COR-L47 (cell line): ENCODE measurements around the gene ELOVL7.
"Not testable (repeated sequence)": the region's sequence is repeated elsewhere in the genome, so short reads cannot be mapped to it uniquely, and the experiment has no call there.

Source experiments
- DNase-seq: peaks from one replicate; lab custom pipeline; 2025; lab: John Stamatoyannopoulos, UW

The ELOVL7 gene

DNA sequence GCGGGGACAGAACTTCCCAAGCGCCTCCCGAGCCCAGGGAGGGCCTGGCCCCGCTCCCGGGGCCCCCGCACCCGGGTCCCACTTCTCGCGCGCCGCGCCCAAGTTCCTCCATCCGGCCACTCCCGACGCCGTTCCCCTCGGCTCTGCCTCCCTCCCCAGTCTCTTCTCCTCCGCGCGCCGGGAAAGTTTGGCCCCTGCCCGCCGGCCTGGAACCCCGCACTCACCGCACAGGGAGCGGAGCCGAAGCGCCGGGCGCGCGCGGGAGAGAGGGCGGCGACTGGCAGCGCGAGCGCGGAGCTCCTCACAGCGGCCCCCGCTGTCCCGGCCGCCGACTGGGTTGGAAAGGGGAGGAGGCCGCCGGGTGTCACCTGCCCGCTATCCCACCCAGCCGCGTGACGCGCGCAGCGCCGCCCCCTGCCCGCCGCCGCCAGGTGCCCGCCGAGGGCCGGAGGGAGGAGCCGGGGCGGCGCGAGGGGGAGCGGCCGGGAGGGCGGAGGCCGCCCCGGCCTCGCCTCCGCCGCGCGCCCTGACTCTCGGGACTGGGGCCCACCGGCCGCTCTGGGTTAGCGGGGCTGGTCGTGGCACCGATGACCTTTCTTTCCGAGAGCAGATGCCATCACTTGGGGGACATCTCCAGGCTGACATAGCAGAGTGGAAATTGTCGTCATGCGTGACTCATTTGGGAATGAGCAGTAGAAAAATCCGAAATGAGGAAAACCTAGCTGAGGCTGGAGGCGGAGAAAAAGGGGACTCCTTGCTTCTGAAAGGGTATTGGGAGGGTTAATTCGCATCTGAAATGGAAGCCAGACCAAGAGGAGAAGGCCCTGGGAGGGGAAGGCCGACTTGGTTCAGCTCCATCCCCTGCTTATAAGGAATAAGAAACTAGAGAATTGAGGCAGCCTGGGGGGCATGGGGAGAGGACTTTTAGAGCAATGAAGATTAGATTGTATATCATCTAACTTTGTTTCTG, at the start of gene ELOVL7:
ELOVL7 (minus strand) TSS at position 334 of the 970 bp plus-strand sequence. CDS start 56,872 bp downstream, outside the sequence.
- peak; percentile 84 for DNase-seq

DNA sequence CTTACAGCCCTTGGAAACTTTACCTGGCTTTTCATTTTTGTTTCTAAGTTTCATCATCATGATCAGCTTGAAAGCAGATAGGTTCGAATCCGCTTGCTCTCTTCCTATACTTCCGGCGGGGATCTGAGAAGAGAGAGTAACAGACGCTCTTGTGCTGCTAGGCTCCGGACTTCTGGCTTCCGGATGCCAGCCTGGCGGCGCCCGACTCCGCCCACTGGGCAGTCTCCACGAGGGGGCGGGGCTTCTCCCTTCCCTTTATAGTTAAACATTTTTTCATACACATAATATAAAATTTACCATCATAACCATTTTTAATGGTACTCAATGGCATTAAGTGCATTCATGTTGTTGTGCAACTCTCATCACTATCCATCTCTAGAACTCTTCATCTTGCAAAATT, 49.5 kb upstream of the ELOVL7 start:
- DNase-seq: no peak

DNA sequence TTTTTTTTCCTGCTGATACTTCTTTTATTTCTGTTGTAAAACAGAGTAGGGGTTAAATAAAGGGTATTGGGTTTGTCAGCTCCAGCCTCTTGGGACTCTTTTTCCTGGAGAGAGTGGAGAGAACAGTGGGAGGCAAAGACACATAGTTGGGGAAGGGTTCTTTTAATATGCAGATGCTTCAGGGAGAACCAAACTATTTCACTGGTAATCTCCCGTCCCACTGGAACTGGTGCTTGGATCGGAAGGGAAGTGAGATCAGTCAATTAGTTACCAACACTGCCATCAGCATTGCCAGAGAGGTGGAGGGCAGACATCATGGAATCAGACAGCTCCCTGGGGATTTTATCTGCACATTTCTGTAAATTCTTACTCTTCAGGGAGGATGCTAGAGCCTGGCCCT, 47.6 kb upstream of the ELOVL7 start:
- DNase-seq: no peak

DNA sequence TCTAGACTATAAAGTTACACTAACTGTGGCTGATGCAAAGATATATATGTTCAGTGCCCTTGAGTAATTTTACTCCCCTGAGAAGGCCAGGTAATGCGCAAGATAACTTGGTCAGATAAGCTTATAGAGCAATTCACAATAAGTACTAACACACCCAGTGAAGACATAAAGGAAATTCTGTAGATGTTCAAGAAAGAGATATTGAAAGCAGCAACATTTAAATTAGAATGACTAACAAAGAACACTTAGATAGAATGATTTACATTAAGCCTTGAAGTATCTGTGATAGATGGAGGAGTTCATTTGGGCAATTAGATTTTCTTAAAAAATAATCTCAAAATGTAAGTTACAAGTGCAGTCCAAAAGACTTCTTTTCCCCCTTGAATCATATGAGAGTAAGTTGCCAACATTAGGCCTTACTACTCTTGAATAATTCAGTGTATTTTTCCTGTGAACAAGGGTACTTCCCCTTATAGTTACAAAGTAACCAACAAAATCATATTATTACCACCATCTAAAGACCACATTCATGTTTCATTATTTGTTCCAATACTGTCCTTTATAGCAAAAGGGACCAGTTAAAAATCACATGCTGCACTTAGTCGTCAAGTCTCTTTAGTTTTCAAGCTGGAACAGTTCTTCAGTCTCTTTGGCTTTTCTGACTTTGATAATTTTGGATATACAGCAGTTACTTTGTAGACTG, 44.4 kb upstream of the ELOVL7 start:
- no peak for DNase-seq

DNA sequence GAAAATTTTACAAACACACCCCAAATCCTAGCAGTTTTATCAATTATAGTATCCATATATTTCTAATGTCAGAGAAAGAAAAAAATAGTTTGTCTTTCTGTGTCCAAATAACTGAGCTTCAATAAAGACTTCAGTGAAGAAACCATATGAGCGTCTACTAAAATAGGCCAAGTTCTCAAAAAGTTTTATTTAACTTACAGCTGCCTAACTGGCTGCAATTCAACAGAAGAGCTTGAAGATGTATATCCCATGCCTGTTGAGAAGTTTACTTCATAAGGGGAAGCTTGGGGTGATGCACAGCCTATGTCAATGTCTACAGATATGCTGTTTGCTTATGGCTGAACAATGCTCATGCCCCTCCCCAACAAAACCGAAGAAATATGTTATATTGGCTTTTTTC, 43.7 kb upstream of the ELOVL7 start:
- DNase-seq: no peak

DNA sequence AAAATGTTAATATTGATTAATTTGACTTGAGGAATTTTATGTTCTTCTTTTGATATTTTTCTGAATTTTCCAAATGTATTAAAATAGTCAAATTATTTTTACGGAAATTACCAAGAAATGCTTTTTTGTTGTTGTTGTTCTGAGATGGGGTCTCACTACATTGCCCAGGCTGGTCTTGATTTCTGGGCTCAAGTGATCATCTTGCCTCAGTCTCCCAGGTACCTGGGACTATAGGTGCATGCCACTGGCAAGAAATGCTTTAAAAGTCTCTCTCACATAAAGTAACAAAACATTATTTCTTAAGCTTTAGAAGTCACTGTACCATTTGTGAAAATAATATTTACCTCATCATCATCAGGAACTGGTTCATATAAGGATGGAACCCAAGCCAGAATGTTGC, 43.0 kb upstream of the ELOVL7 start:
- no peak for DNase-seq

DNA sequence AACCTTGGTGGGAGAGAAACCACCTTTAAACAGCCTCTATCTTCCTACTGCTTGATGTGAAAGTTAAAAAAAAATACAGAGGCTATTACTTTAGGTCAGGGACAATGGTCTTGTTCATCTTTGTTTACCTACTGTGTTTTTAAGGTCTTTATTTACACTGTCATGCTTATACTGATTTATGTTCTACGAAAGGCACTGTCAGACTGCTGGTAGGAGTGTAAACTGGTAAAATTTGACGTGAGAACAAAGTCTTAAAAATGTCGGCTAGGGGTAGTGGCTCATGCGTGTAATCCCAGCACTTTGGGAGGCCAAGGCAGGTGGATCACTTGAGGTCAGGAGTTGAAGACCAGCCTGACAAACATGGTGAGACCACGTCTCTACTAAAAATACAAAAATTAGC, 42.1 kb upstream of the ELOVL7 start:
- no peak for DNase-seq

DNA sequence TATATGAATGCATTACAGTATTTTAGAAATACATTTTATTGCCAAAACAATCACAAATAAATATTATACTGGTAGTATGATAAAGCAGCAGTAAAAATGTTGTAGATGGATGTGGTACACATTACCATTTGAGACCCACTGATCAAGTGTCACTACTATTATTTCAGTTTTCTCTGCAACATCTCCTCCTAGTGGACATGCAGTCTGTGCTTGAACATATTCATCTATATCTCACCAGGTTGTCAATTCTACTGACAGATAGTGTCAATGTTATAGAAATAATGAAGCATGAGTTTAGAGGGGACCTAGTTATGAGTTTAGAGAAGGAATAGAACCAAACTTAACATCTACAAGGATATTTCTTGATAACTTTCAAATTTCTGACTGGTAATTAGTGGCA, 39.2 kb upstream of the ELOVL7 start:
- no peak for DNase-seq

DNA sequence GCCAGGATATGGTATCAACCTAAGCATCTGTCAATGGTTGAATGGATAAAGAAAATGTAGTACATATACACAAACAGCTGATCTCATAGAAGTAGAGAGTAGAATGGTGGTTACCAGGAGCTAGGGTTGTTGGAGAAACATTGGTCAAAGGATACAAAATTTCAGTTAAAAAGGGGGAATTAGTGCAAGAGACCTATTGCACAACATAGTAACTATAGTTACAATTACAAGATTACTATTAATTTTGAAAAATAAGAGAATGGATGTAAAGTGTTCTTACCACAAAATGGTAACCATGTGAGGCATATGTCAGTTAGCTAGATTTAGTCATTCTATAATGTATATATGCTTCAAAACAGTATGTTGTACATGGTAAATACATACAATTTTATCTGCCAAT, 28.8 kb upstream of the ELOVL7 start:
- no peak for DNase-seq

DNA sequence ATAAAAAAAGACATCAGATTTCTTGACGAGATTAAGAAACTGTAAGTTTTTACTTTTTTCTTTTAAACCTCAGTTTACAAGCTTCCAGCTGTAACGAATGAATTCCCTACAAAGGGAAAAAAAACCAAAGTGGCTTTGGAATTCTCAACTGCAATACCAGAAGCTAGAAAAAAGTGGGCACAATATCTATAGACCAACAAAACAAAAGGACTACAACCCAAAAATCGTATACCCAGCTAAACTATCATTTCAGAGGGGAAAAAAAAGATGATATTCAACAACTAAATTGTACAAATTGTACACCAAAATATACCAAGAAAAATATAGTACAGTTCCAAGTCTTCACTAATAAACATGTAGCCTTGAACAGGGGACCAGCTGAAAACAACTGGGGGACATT, 26.8 kb upstream of the ELOVL7 start:
- DNase-seq: no peak

DNA sequence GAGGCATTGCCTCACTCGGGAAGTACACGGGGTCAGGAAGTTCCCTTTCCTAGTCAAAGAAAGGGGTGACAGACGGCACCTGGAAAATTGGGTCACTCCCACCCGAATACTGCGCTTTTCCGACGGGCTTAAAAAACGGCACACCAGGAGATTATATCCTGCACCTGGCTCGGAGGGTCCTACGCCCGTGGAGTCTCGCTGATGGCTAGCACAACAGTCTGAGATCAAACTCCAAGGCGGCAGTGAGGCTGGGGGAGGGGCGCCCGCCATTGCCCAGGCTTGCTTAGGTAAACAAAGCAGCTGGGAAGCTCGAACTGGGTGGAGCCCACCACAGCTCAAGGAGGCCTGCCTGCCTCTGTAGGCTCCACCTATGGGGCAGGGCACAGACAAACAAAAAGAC, 16.5 kb upstream of the ELOVL7 start:
- not testable (repeated sequence) for DNase-seq

DNA sequence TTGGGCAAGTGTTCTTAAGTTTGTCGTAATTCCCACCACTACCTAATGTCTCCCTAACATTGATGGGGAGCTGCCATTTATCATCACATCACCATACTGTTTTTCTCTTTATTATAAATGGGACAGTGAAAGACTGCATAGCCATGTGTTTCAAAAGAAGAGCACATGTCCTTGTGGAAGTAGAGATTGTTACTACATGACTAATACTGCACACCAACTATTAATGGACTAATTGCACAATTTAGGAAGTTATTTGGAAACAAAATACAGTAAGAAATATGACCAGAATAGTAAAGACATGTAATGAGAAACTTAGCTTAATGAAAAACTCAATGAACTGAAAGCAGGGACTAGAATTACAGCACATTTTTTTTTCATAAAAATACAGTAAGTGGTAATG, 12.0 kb upstream of the ELOVL7 start:
- DNase-seq: no peak

DNA sequence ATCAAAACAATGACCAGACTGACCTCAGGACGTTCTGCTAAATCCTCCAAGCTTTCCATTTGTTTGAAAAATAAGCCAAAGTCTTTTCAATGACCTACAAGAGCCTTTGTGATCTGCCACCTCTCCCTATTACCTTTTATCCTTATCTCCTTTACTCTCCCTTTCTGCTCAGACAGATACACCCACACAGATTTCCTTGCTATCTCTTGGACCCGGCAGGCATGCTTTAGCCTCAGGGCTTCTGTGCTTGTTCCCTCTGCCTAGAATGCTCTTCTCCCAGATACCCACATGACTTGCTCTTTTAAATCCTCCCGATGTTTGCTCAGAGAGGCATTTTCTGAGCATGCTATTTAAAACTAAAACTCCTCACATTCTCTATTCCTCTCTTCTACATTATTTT, 8.9 kb upstream of the ELOVL7 start:
- no peak for DNase-seq

DNA sequence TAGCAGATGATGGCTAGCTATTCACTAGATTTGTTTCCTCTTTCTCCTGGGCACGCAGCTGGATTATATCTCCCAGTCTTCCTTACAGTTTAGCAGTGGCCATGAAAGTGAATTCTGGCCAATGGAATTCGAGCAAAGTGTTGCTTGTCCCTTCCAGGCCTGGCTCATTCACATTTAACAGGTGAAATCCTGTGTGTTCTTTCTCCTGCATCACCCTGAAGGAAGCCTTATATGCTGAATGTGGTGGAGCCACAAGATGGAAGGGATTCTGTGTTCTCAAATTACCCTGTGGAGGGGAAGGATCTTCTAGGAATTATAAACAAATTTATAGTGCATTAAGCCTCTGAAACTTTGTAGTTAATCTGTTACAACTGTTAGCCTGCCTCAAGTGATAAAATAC, 8.2 kb upstream of the ELOVL7 start:
- DNase-seq: no peak

DNA sequence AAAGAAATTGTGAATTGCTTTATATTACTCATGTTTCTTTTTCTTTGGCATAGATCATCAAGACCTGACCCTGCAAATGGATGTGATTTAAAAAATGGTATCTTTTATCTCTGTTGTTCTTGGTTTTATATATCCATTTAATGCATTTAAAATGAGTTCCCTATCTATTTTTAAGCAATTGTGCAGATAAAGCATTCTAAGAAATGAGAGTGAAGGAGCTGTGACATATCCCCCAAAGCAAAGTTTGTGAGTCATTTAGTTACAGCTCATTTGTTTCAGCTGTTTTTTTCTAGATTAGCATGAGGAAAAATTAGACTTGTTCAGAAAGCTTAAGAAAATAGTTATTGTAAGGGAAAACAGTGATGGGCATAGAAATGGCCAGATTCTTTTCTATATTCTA, 7.6 kb upstream of the ELOVL7 start:
- no peak for DNase-seq

DNA sequence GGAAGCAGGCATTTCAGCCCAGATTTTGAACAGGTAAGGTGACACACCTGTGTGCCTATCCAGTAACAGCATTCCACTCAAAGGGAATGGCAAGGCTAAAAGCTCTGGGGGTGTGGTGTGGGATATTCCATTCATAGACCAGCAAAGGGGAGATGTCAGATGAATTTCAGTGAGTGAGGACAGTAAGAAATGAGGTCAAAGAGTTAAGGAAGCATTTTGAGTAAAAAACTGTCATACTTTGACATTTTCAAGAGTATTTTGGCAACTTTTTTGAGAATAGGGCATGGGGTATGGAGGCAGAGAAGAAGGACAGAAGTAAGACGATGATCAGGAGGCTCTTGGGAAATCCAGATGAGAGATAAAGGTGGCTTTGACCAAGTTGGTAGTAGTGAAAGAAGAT, 2.2 kb upstream of the ELOVL7 start:
- no peak for DNase-seq

DNA sequence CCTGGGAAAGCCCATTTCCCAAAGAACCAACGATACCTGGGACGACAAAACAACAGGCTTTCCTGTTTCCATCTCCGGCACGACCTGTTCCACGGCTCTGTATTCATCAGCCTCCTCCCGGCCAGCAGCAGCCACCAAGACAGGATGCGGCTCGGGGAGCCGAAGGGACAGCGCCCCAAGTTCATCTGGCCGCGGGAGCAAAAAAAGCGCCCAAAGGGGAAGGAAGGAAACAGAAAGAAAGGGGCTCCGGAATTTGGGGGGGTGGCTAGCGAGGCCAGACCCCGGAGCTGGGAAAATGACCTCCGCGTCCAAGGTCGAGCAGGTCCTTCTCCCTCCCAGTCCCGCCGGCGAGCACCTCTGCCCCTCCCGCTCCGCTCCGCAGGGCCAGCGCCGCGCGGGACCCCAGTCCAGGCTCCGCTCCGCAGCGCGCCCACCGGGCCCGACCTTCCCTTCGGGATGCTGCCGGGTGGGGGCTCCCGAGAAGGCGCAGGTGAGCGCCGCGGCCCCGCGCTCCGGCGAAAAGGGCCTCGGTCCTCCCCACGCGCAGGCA, 608 bp downstream of the ELOVL7 start:
- no peak for DNase-seq

DNA sequence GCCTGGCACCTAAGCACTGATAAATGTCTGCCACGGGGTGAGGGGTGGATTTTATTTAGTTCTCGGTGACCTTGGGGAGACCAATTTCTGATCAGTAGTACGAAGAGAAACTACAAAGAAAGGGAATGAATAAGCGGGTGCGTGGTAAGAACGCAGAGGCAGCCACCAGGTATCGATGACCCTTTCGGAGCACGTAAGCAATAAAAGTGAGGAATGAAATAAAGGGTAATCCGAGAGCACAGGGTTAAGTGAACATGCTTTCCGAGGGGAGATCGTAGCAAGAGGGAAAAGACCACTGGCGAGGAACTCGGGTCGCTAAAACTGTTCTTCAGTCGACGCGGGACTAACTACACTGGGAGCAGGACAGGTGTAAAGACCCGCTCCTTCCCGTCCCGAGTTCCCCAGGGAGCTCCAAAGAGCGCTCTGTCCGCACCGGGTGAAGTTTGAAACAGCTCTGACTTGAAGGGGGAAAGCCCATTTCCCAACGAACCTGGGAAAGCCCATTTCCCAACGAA, 1.1 kb downstream of the ELOVL7 start:
- DNase-seq: no peak

DNA sequence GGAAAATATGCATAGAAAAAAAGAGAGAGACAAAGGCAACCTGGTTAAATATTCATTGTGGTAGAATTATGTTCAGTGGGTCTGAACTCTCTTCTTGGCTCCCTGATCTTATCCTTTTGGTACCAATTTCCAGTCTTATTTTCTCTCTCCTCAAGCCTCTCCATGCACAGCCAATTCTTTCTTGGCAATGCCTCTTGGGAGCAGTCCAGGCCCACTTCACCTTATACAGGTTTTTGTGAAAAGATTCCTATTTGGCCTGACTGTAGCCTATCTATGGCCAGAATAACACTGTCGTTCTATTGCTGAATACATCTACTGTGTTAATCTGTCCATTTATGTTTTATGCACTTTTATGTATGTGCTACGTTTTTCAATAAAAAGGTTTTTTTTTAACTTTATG, 2.7 kb downstream of the ELOVL7 start:
- no peak for DNase-seq

DNA sequence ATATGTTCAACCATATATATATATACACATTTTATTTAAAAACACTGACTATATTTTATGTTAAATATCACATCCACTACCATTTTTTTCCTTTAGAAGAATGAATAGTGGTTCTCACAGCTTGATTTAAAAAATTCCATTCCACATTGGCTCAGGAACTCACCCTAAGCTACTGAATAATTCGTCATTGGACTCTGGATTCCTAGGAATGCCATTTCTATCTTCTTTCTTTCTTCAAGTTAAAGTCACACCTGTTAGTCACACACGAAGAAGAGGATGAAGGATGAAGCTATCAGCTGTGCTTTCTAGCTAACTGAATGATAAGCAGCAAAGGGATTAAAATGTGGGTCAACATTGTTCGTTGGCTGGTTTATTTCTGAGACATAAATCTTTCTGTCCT, 7.9 kb downstream of the ELOVL7 start:
- no peak for DNase-seq

DNA sequence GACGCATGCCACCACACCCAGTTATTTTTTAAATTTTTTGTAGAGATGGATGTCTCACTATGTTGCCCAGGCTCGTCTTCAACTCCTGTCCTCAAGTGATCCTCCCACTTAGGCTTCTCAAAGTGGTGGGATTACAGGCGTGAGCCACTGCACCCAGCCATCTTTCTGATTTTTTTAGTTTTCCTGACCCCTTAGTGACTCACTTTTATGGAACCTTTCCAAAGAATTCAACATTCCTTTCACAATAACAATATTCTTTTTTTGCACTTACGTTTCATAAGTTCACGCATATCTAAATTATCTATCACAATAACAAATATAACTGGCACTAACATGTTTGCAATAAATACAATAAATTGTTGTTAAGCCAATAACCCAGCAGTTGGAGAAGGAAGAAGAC, 8.5 kb downstream of the ELOVL7 start:
- no peak for DNase-seq

DNA sequence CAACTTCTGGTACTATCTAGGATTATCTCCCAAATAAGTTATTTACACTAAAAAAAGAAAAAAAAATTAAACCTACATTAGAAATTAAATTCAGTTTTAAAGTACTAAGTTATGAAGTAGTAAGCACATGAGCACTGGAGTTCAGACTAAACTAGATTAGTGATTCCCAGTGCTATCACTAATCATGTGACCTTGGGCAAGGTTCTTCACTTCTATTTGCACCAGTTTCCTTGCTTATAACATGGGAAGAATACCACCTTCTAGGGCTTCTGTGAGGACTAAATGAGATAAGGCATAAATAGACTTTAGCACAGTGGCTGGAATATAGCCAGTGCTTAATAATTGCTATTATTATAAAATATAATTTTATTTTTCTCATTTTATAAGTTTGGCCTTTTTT, 10.5 kb downstream of the ELOVL7 start:
- no peak for DNase-seq

DNA sequence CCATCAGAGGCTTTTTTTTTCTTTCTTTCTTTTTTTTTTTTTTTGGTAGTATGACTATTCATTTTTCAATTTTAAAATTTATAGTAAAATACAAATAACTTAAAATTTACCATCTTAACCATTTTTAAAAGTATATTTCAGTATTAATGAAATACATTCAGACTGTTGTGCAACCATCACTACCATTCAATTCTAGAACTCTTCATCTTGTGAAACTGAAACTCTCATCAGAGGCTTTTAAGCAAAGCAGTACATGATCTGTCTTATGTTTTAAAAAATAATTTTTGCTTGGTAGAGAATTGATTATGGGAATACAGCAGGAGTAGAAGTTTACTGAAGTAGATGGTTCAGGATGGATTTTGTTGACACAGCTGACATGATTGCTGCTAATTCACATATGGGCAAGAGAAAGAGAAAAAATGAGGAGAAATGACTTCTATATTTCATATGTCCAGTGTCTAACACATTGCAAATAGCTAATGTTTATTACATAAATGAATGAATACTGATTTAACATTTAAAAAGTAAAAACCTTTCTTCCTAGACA, 13.4 kb downstream of the ELOVL7 start:
- DNase-seq: no peak
